Breast epithelium (tissue), 4 donors: Measurements from ENCODE around the gene PSEN2. TPM values are rescaled to one million over a fixed set of nuclear protein-coding genes. Genes with fewer than 3 reads are reported as not detected.

Experiments
- DNase-seq, 2 donors: peaks; one replicate each; pipeline ENCODE4 v3.0.0-alpha.2; 2019; ENCODE audit warnings: low spot score in 2 of 2
- H3K27ac ChIP-seq, 2 donors: fragments of 200-600 bp; sonication (generic) in 1 of 2; one replicate each; pipeline ENCODE4 v1.5.1; 2016 to 2019; ENCODE audit warnings: mild to moderate bottlenecking in 1 of 2
- H3K27me3 ChIP-seq, 2 donors: fragments of 200-600 bp; sonication (generic) in 1 of 2; one replicate each; pipeline versions ENCODE4 v1.5.1 to v1.6.0; 2017 to 2019; ENCODE audit warnings: control low read depth in 1 of 2, mild to moderate bottlenecking in 1 of 2
- H3K36me3 ChIP-seq: fragments of 200-600 bp; one replicate; pipeline ENCODE4 v1.5.1; 2019
- H3K4me1 ChIP-seq, 2 donors: fragments of 200-600 bp; sonication (generic); one replicate each; pipeline ENCODE4 v1.5.1; 2016 to 2019; ENCODE audit warnings: control low read depth in 1 of 2
- H3K4me3 ChIP-seq, 3 donors: fragments of 200-600 bp; sonication (generic); 1 replicate in 2 of 3; 2 replicates in 1 of 3; pipeline ENCODE4 v1.5.1; 2016 to 2019; ENCODE audit warnings: mild to moderate bottlenecking in 3 of 3, moderate library complexity in 2 of 3
- H3K9me3 ChIP-seq, 2 donors: fragments of 200-600 bp; sonication (generic) in 1 of 2; one replicate each; pipeline ENCODE4 v1.5.1; 2016 to 2019; ENCODE audit warnings: control low read depth in 1 of 2
- POLR2A ChIP-seq: fragments of 450-650 bp; IDR thresholded peaks from one replicate; pipeline ENCODE4 v1.6.1; 2016; ENCODE audit warnings: antibody characterized with exemption, mild to moderate bottlenecking, moderate library complexity
- POLR2AphosphoS5 ChIP-seq, 3 donors: sonication (generic); formaldehyde crosslinking; IDR thresholded peaks; one replicate each; pipeline ENCODE4 v1.6.1; 2017; ENCODE audit warnings: antibody characterized with exemption in 3 of 3
- intact Hi-C: fragments of 100-400 bp; cut with DNase I; formaldehyde crosslinking; loops from one replicate; pipeline ENCODE4 v1.15.1; 2023; ENCODE audit warnings: low total_unique reads
- total RNA-seq, 3 donors: library from RNA; depleted of rRNA; stranded (reverse); fragments of >200 nt; gene quantifications; one replicate each; pipeline ENCODE4 v1.1.0, GENCODE V29; 2016
- TF ChIP-seq, protein P1 (sequence below), 3 donors: fragments of 450-650 bp; IDR thresholded peaks; one replicate each; pipeline ENCODE4 v1.5.1; 2016 to 2017; ENCODE audit warnings: antibody characterized with exemption in 3 of 3, mild to moderate bottlenecking in 3 of 3, moderate library complexity in 3 of 3

PSEN2 gene
- total RNA-seq, 3 donors from 2014 or later = 27.8 to 31.9 (median 27.9) TPM

- H3K9me3 ChIP-seq = no peaks in the 10 kb centered on the region
- no peak overlapping the region for H3K27ac ChIP-seq
- intact Hi-C loops = no loop called here
- peaks cover 0 to 4% of the 10 kb centered on the region in 2 donors for H3K4me1 ChIP-seq
- H3K36me3 ChIP-seq = no peaks in the 10 kb centered on the region
- no peaks in the 10 kb centered on the region for H3K27me3 ChIP-seq
- TF ChIP-seq POLR2AphosphoS5 (IDR thresholded peaks at IDR 0.05) (no peak), POLR2A (no peak)
- TF ChIP-seq, protein P1, sequence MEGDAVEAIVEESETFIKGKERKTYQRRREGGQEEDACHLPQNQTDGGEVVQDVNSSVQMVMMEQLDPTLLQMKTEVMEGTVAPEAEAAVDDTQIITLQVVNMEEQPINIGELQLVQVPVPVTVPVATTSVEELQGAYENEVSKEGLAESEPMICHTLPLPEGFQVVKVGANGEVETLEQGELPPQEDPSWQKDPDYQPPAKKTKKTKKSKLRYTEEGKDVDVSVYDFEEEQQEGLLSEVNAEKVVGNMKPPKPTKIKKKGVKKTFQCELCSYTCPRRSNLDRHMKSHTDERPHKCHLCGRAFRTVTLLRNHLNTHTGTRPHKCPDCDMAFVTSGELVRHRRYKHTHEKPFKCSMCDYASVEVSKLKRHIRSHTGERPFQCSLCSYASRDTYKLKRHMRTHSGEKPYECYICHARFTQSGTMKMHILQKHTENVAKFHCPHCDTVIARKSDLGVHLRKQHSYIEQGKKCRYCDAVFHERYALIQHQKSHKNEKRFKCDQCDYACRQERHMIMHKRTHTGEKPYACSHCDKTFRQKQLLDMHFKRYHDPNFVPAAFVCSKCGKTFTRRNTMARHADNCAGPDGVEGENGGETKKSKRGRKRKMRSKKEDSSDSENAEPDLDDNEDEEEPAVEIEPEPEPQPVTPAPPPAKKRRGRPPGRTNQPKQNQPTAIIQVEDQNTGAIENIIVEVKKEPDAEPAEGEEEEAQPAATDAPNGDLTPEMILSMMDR (IDR thresholded peaks at IDR 0.05) = no peak
- DNase-seq = no peak
- no peak overlapping the region for H3K4me3 ChIP-seq
These were observed 45.2 kb upstream of the PSEN2 start for GRCh38 chr1:226825037-226825745.

DNA sequence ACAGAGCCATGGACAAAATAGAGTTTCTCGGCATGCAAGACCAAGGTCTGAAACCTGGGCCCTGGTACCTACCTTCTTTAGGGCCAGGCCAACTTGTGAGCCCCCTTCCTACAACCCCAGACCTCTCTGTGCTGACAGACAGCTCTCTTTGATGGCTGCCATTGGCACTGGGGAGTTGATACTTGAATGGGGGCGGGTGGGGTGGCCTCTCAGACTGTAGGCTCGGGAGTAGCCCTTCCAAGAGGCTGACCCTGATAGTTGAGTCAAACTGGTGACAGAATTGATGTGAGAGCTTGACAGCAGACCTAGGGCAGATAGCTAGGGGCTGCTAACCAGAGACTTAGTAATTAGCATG, 44.7 kb upstream of the PSEN2 start:
- Histone ChIP-seq H3K9me3 (no peaks in the 10 kb centered on the region), H3K36me3 (no peaks in the 10 kb centered on the region), H3K4me3 (no peak overlapping the region), H3K27ac (no peak overlapping the region), H3K27me3 (no peaks in the 10 kb centered on the region), H3K4me1 (peaks cover 0 to 4% of the 10 kb centered on the region in 2 donors)
- DNase-seq = no peak
- intact Hi-C loops = no loop called here
- no peak for TF ChIP-seq POLR2A
- TF ChIP-seq POLR2AphosphoS5 (IDR thresholded peaks at IDR 0.05) = no peak
- TF ChIP-seq, protein P1 (IDR thresholded peaks at IDR 0.05) = no peak

DNA sequence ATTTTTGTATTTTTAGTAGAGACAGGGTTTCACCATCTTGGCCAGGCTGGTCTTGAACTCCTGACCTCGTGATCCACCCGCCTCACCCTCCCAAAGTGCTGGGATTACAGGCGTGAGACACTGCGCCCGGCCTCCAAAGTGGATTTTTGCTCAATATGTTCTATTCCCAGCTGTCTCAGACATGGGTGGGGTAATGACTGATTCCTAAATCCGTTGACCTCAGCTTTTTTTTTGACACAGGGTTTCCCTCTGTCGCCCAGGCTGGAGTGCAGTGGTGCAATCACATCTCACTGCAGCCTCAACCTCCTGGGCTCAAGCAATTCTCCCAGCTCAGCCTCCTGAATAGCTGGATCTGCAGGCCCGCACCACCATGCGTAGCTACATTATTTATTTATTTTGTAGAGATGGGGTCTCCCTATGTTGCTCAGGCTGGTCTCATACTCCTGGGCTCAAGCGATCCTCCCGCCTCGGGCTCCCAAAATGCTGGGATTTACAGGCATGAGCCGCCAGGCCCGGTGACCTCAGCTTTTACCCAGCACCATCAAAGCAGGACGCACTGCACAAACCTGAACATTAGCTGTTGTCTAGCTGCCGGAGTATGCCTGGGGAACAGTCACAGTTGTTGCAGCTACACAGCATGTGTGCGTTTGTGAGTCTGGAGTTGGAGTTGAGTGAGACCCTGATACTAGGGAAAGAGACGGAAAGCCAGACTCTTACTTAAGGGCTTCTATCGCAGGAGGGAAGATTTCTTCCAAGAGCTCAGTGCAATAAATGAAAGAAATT, 43.7 kb upstream of the PSEN2 start:
- intact Hi-C loops = no loop called here
- no peaks in the 10 kb centered on the region for H3K9me3 ChIP-seq
- H3K36me3 ChIP-seq = no peaks in the 10 kb centered on the region
- TF ChIP-seq POLR2A (no peak), POLR2AphosphoS5 (IDR thresholded peaks at IDR 0.05) (no peak)
- TF ChIP-seq, protein P1 (IDR thresholded peaks at IDR 0.05) = no peak
- H3K4me3 ChIP-seq = no peak overlapping the region
- DNase-seq = no peak
- no peaks in the 10 kb centered on the region for H3K27me3 ChIP-seq
- no peak overlapping the region for H3K27ac ChIP-seq
- peaks cover 0 to 2% of the 10 kb centered on the region in 2 donors for H3K4me1 ChIP-seq

- Histone ChIP-seq H3K4me1 (no peaks in the 10 kb centered on the region), H3K36me3 (no peaks in the 10 kb centered on the region), H3K27ac (peak overlapping the region; percentile 66 to 71), H3K27me3 (no peaks in the 10 kb centered on the region), H3K9me3 (no peaks in the 10 kb centered on the region), H3K4me3 (peak overlapping the region in 1 of 3 donors; percentile 18)
- no peak for TF ChIP-seq POLR2A
- DNase-seq = peak in 1 of 2 donors; percentile 26
- intact Hi-C loops = no loop called here
These were observed 43.0 kb upstream of the PSEN2 start for GRCh38 chr1:226827458-226827857.

DNA sequence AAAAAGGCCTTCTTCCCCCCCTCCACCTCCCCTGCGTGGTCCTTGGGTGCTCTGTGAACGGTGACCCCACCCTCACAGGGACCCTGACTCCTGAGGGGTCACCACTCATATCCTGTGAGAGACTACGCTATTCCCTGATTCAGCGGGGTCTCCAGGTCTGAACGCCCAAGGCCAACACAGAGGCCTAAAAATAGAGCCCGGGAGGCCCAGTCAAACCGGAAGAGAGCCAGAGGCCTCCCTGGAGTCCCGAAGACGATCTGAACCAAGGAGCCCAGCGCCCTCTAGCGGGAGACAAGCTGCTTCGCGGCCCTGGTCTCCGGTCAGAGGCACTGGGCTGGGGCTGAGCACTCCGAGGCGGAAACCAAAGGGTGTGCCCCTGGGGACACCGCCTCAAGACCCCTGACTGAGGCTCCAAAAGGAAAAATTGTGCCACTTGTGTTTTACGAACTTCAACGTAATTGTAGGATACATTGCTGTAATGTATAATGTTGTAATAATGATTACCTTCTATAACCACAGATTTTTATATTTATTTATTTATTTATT, 42.4 kb upstream of the PSEN2 start:
- peak; percentile 85 to 94 for DNase-seq
- Histone ChIP-seq H3K4me1 (no peaks in the 10 kb centered on the region), H3K36me3 (no peaks in the 10 kb centered on the region), H3K27ac (peak overlapping the region; percentile 66 to 71), H3K4me3 (peak overlapping the region in 2 of 3 donors; percentile 1 to 18), H3K9me3 (no peaks in the 10 kb centered on the region), H3K27me3 (no peaks in the 10 kb centered on the region)
- TF ChIP-seq, protein P1 (IDR thresholded peaks at IDR 0.05) = peak; percentile 61 to 97 (median 92)
- TF ChIP-seq POLR2A = no peak
- peak in 2 of 3 donors; percentile 47 to 75 for TF ChIP-seq POLR2AphosphoS5 (IDR thresholded peaks at IDR 0.05)
- intact Hi-C loops = no loop called here
